Measurements from ENCODE around the gene DNASE1L3. TPM values are rescaled to one million over a fixed set of nuclear protein-coding genes. Genes with fewer than 3 reads are reported as not detected.

Gene DNASE1L3
- total RNA-seq, 2 donors from 2014 or later, result 2.3 to 3.8 TPM

GRCh38 chr3:58180940-58181587, 29.7 kb downstream of the DNASE1L3 start:
- no peak for TF ChIP-seq CTCF (IDR thresholded peaks at IDR 0.05)

GRCh38 chr3:58180099-58180880, 30.5 kb downstream of the DNASE1L3 start:
- H3K9me3 ChIP-seq, result no peaks in the 10 kb centered on the region
- H3K27me3 ChIP-seq (replicated peaks; ENCODE audit: insufficient read depth), result no peaks in the 10 kb centered on the region
- H3K4me1 ChIP-seq (ENCODE audit: control insufficient read depth in 1 of 2, low read depth in 2 of 2), result peaks cover 7 to 23% of the 10 kb centered on the region in 2 donors
- H3K36me3 ChIP-seq, result no peaks in the 10 kb centered on the region
- ATAC-seq (ENCODE audit: insufficient number of reproducible peaks, low FRiP score, low read depth) (no peak), DNase-seq (ENCODE audit: low spot score) (no peak)
- no peak for TF ChIP-seq CTCF (IDR thresholded peaks at IDR 0.05)
- H3K4me3 ChIP-seq, result no peak overlapping the region
- no peak overlapping the region for H3K27ac ChIP-seq

More at GRCh38 chr3:58180940-58181587, 29.7 kb downstream of the DNASE1L3 start:
- Histone ChIP-seq H3K36me3 (no peaks in the 10 kb centered on the region), H3K9me3 (no peaks in the 10 kb centered on the region), H3K4me3 (no peak overlapping the region), H3K4me1 (ENCODE audit: control insufficient read depth in 1 of 2, low read depth in 2 of 2) (peaks cover 3 to 15% of the 10 kb centered on the region in 2 donors), H3K27ac (no peak overlapping the region), H3K27me3 (replicated peaks; ENCODE audit: insufficient read depth) (no peaks in the 10 kb centered on the region)
- DNase-seq (ENCODE audit: low spot score) (no peak), ATAC-seq (ENCODE audit: insufficient number of reproducible peaks, low FRiP score, low read depth) (no peak)

DNA sequence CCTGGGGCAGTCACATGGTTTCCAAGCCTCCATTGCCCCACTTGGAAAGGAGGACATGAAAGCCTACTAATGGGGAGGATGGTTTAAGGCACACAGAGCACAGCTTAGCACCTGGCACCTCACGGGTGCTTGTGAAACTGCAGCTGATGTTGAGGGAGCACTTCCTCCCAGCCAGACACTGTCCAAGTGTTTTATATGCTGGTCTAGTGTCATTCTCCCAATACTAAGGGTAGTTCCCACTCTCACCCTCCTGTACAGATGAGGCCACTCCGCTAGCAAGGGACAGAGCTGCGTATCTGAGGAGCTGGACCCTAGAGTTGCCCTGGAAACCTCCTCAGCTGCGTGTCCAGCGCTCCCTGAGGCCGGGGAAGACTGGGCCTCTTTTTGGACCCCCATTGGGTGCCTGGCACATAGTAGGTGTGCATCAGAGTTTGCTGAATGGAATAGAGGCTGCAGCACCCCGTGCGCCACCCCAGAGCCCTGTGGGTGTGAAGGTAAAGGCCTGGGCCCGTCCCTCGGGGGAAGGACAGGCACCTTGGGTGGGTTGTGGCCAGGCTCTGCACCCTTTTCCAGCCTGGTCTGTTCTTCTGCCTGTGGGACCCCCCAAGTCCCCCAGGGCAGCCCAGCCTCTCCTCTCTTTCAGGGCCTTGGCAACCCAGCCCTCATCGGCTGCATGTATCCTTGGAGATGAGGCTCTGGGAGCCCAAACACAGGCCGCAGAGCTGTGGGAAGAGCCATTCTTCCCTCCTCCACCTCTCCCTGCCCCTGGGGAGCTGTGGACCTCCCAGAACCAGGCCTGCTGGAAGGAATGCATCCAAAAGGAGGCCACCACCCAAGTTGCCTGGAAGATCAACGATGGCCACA, 31.3 kb downstream of the DNASE1L3 start:
- Histone ChIP-seq H3K4me1 (ENCODE audit: control insufficient read depth in 1 of 2, low read depth in 2 of 2) (peaks cover 14 to 31% of the 10 kb centered on the region in 2 donors), H3K4me3 (no peak overlapping the region), H3K27me3 (replicated peaks; ENCODE audit: insufficient read depth) (no peaks in the 10 kb centered on the region), H3K27ac (no peak overlapping the region), H3K36me3 (no peaks in the 10 kb centered on the region), H3K9me3 (no peaks in the 10 kb centered on the region)
- DNase-seq (ENCODE audit: low spot score) (no peak), ATAC-seq (ENCODE audit: insufficient number of reproducible peaks, low FRiP score, low read depth) (no peak)
- no peak for TF ChIP-seq CTCF (IDR thresholded peaks at IDR 0.05)

GRCh38 chr3:58178528-58179234, 32.1 kb downstream of the DNASE1L3 start:
- Histone ChIP-seq H3K27me3 (replicated peaks; ENCODE audit: insufficient read depth) (no peaks in the 10 kb centered on the region), H3K27ac (no peak overlapping the region), H3K36me3 (no peaks in the 10 kb centered on the region), H3K4me3 (no peak overlapping the region), H3K4me1 (ENCODE audit: control insufficient read depth in 1 of 2, low read depth in 2 of 2) (peaks cover 14 to 37% of the 10 kb centered on the region in 2 donors), H3K9me3 (no peaks in the 10 kb centered on the region)
- no peak for TF ChIP-seq CTCF (IDR thresholded peaks at IDR 0.05)
- DNase-seq (ENCODE audit: low spot score), result no peak
- ATAC-seq (ENCODE audit: insufficient number of reproducible peaks, low FRiP score, low read depth), result no peak
